ENCODE measurements around the gene GNE. TPM values are rescaled to one million over a fixed set of nuclear protein-coding genes. Genes with fewer than 3 reads are reported as not detected.

GNE gene
- total and polyA plus RNA-seq, 2 of the 8 experiments (the other 6 are each of a cell fraction or from before 2014, with no cell fraction given) = 5.1 to 11.1 TPM

DNA sequence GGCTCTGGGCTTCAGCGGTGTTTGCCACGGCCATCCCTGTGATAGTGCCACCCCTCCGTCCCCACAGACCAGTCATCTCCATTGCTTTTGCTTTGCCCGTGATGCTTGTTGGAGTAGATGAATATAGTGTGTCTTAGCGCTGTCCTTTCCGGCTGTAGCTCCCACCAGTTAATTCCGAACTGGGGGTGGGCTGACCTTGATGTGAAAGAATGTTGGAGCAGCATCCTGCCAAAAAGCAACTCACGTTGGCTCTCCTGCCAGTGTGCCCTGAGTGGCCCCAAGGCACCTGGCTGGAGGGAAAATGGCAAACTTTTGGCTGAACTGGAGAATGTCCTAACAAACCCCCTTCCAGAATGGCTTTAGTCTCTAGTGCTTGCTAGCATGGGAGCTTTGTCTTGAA lies 47.5 kb downstream of the GNE start:
- no peak overlapping the region for H2BK20ac ChIP-seq (ENCODE audit: low read length)
- H4K20me1 ChIP-seq (replicated peaks in 1 of 2; ENCODE audit: control insufficient read depth in 1 of 2, insufficient read depth in 2 of 2, low read length in 2 of 2) = peaks cover 10 to 38% of the 10 kb centered on the region in 2 experiments
- POLR2A ChIA-PET (ENCODE audit: partially characterized antibody) = interaction anchor here (1.0 to 2.9 kb wide), 4 partner anchors 9 to 118 kb away, joined by 3 to 9 read pairs (median 5); no protein-coding TSS in a partner anchor
- no peak overlapping the region for H3K9ac ChIP-seq (replicated peaks in 1 of 4; ENCODE audit: extremely low read depth in 1 of 4, low read depth in 3 of 4, low read length in 3 of 4)
- H3K79me2 ChIP-seq (ENCODE audit: control insufficient read depth in 1 of 2, insufficient read depth in 2 of 2, low read length in 2 of 2) = peaks cover 3 to 59% of the 10 kb centered on the region in 2 experiments; a peak in 2 of 4 replicates
- H4K91ac ChIP-seq (replicated peaks; ENCODE audit: insufficient read length, low read length) = no peak overlapping the region
- H3K4me1 ChIP-seq (replicated peaks in 1 of 4; ENCODE audit: control insufficient read depth in 3 of 4, insufficient read depth in 4 of 4, low read length in 3 of 4) = no peaks in the 10 kb centered on the region; a peak in 1 of 7 replicates
- no peak overlapping the region for H4K8ac ChIP-seq (ENCODE audit: extremely low read depth, insufficient read depth, low read length)
- DNase-seq (ENCODE audit: low read depth in 1 of 2, low spot score in 2 of 2) (no peak), FAIRE-seq (no peak)
- no peak overlapping the region for H3K56ac ChIP-seq (replicated peaks; ENCODE audit: insufficient read length, low read depth, low read length)
- no peak overlapping the region for H3K18ac ChIP-seq (ENCODE audit: extremely low read depth, low read length)
- H3K4me2 ChIP-seq (ENCODE audit: insufficient read depth in 1 of 2, low read depth in 2 of 2, low read length in 2 of 2) = no peak overlapping the region
- no peak overlapping the region for H2AFZ ChIP-seq (ENCODE audit: low read length)
- H3K27ac ChIP-seq (ENCODE audit: low read depth, low read length) = no peak overlapping the region
- peaks cover 20 to 78% (median 55%) of the 10 kb centered on the region in 4 experiments for H3K36me3 ChIP-seq (ENCODE audit: control insufficient read depth in 2 of 4, insufficient read depth in 4 of 4, low read length in 3 of 4)
- WGBS, 2 experiments (ENCODE audit: extremely low coverage in 1 of 2, insufficient coverage in 1 of 2, insufficient read length in 1 of 2, insufficient replicate concordance in 2 of 2, low coverage in 1 of 2, low lambda C conversion rate in 2 of 2, missing lambda C conversion rate in 1 of 2) = 94% methylated on average over 8 of the region's 8 CpGs; no CpG with 5 or more reads in 1 of the 2 experiments
- no peak overlapping the region for H2BK5ac ChIP-seq (ENCODE audit: low read depth, low read length)
- no peak overlapping the region for H4K5ac ChIP-seq (ENCODE audit: insufficient read length, low read depth, low read length)
- H3K4ac ChIP-seq (replicated peaks; ENCODE audit: insufficient read length, low read depth, low read length) = no peak overlapping the region
- H3K4me3 ChIP-seq (ENCODE audit: extremely low read depth in 1 of 4, insufficient read depth in 2 of 4, low read depth in 3 of 4, low read length in 4 of 4) = no peak overlapping the region
- H3K23ac ChIP-seq (ENCODE audit: insufficient read length) = no peak overlapping the region
- H3K9me3 ChIP-seq (ENCODE audit: insufficient read depth in 2 of 2, low read depth in 1 of 2, low read length in 1 of 2) = no peaks in the 10 kb centered on the region
- H3K79me1 ChIP-seq (ENCODE audit: low read depth, low read length) = peaks cover 15% of the 10 kb centered on the region
- H2BK12ac ChIP-seq (ENCODE audit: low read depth, low read length) = no peak overlapping the region
- no peaks in the 10 kb centered on the region for H3K23me2 ChIP-seq (ENCODE audit: low read depth, low read length)
- no peaks in the 10 kb centered on the region for H3K27me3 ChIP-seq (replicated peaks in 1 of 4; ENCODE audit: control insufficient read depth in 3 of 4, extremely low read depth in 1 of 4, insufficient read depth in 3 of 4, low read length in 3 of 4)
- CTCF ChIA-PET (ENCODE audit: partially characterized antibody) = interaction anchor here (0.9 to 1.1 kb wide), 4 partner anchors 12 to 133 kb away, joined by 3 to 4 read pairs (median 3); no protein-coding TSS in a partner anchor
- H3K14ac ChIP-seq (ENCODE audit: insufficient read length) = no peak overlapping the region
- H2BK15ac ChIP-seq (ENCODE audit: low read length) = no peak overlapping the region
- no peak overlapping the region for H2AK5ac ChIP-seq (ENCODE audit: low read depth, low read length)
- no peak overlapping the region for H2BK120ac ChIP-seq (replicated peaks; ENCODE audit: low read depth, low read length)
- no peak for TF ChIP-seq TBP (IDR thresholded peaks at IDR 0.05; ENCODE audit: low read depth, low read length)
- TF ChIP-seq TEAD4 (IDR thresholded peaks at IDR 0.05; ENCODE audit: low read depth, low read length) = no peak
- no peak for TF ChIP-seq CHD2 (IDR thresholded peaks at IDR 0.05; ENCODE audit: low read length)
- no peak for TF ChIP-seq SIN3A (conservative IDR thresholded peaks at IDR 0.05 in 1 of 2, IDR thresholded peaks at IDR 0.05 in 1 of 2; ENCODE audit: low read depth in 1 of 2, low read length in 2 of 2)
- no peak for TF ChIP-seq SP4 (IDR thresholded peaks at IDR 0.05; ENCODE audit: low read length)
- TF ChIP-seq NANOG (IDR thresholded peaks at IDR 0.05; ENCODE audit: insufficient read depth, low read depth, low read length, poor library complexity, severe bottlenecking) = no peak
- TF ChIP-seq BCL11A (IDR thresholded peaks at IDR 0.05; ENCODE audit: low read depth in 2 of 2, low read length in 2 of 2) = no peak
- no peak for TF ChIP-seq ATF2 (IDR thresholded peaks at IDR 0.05; ENCODE audit: low read length)
- TF ChIP-seq, protein P1, sequence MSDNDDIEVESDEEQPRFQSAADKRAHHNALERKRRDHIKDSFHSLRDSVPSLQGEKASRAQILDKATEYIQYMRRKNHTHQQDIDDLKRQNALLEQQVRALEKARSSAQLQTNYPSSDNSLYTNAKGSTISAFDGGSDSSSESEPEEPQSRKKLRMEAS (IDR thresholded peaks at IDR 0.05) = no peak
- no peak for TF ChIP-seq GABPA (IDR thresholded peaks at IDR 0.05; ENCODE audit: borderline replicate concordance, insufficient read depth, low read length)
- TF ChIP-seq JUND (IDR thresholded peaks at IDR 0.05; ENCODE audit: low read length) = no peak

All from H1 (cell line).